DOHH2 (cell line): ENCODE results near the gene FANCC.

Experiments used
- H3F3A ChIP-seq: fragments of 200-600 bp; sonication (generic), shearing (Covaris generic); 2 replicates; pipeline ENCODE4 v1.6.0; 2016; ENCODE audit warnings: antibody characterized with exemption, mild to moderate bottlenecking; ENCODE audit not compliant: control insufficient read depth, insufficient read depth
- H3K27ac ChIP-seq: fragments of 200-600 bp; sonication (generic); 2 replicates; pipeline ENCODE4 v1.5.1; 2014; ENCODE audit warnings: low read depth, mild to moderate bottlenecking, low read length, moderate library complexity
- H3K27me3 ChIP-seq: fragments of 200-600 bp; sonication (generic); 2 replicates; pipeline ENCODE4 v1.6.1; 2014; ENCODE audit warnings: mild to moderate bottlenecking, low read length, mixed read lengths; ENCODE audit not compliant: control insufficient read depth
- H3K36me3 ChIP-seq: fragments of 200-600 bp; sonication (generic); 2 replicates; pipeline ENCODE4 v1.6.1; 2014; ENCODE audit warnings: mild to moderate bottlenecking, low read length, moderate library complexity, mixed read lengths; ENCODE audit not compliant: control insufficient read depth
- H3K4me1 ChIP-seq: fragments of 200-600 bp; sonication (generic); 2 replicates; pipeline ENCODE4 v1.6.1; 2014; ENCODE audit warnings: mild to moderate bottlenecking, low read length, mixed read lengths; ENCODE audit not compliant: control insufficient read depth
- H3K4me2 ChIP-seq: fragments of 200-600 bp; sonication (generic); 2 replicates; pipeline ENCODE4 v1.6.0; 2014; ENCODE audit warnings: mild to moderate bottlenecking, low read length, moderate library complexity
- H3K4me3 ChIP-seq: fragments of 200-600 bp; sonication (generic); 2 replicates; pipeline ENCODE4 v1.5.1; 2014; ENCODE audit warnings: mild to moderate bottlenecking, low read length, mixed read lengths
- H3K79me2 ChIP-seq: fragments of 200-600 bp; sonication (generic); 2 replicates; pipeline ENCODE4 v1.6.1; 2014; ENCODE audit warnings: mild to moderate bottlenecking, low read length, mixed read lengths; ENCODE audit not compliant: control insufficient read depth
- H3K9me2 ChIP-seq: fragments of 200-600 bp; sonication (generic); replicated peaks from 2 replicates; pipeline ENCODE4 v1.6.1; 2014; ENCODE audit warnings: mild to moderate bottlenecking, low read length, mixed read lengths; ENCODE audit not compliant: control insufficient read depth
- H3K9me3 ChIP-seq: fragments of 200-600 bp; sonication (generic); 2 replicates; pipeline ENCODE4 v1.6.1; 2014; ENCODE audit warnings: antibody characterized with exemption, low read length, mixed read lengths; ENCODE audit not compliant: control insufficient read depth, insufficient read depth
- H4K20me1 ChIP-seq: fragments of 200-600 bp; sonication (generic); 2 replicates; pipeline ENCODE4 v1.6.0; 2014; ENCODE audit warnings: low read depth, mild to moderate bottlenecking, antibody characterized with exemption, low read length, moderate library complexity; ENCODE audit not compliant: control insufficient read depth, insufficient read depth
- CTCF ChIP-seq: fragments of 200-600 bp; sonication (generic); IDR thresholded peaks from one replicate; pipeline ENCODE4 v1.5.1; 2014; ENCODE audit warnings: antibody characterized with exemption, mild to moderate bottlenecking, low read depth, low read length; ENCODE audit not compliant: poor library complexity, severe bottlenecking
- EZH2phosphoT487 ChIP-seq: fragments of 200-600 bp; sonication (generic); IDR thresholded peaks from 2 replicates; pipeline ENCODE4 v1.6.1; 2017; ENCODE audit warnings: borderline replicate concordance, mild to moderate bottlenecking, antibody characterized with exemption, low read length, moderate library complexity, mixed read lengths

Gene FANCC

GRCh38 chr9:95284162-95285080 is 33.1 kb downstream of the FANCC start:
- no peaks in the 10 kb centered on the region for H3K27me3 ChIP-seq
- peaks cover 4% of the 10 kb centered on the region; the same call in 1 of the 2 replicates for H4K20me1 ChIP-seq
- peaks cover 3% of the 10 kb centered on the region; the same call in 1 of the 2 replicates for H3K9me3 ChIP-seq
- H3K4me3 ChIP-seq, result no peak overlapping the region
- peaks cover 3% of the 10 kb centered on the region; the same call in 1 of the 2 replicates for H3K4me1 ChIP-seq
- no peak overlapping the region for H3K27ac ChIP-seq
- H3F3A ChIP-seq, result no peaks in the 10 kb centered on the region
- no peak overlapping the region for H3K4me2 ChIP-seq
- no peaks in the 10 kb centered on the region for H3K36me3 ChIP-seq
- peaks cover 43% of the 10 kb centered on the region for H3K79me2 ChIP-seq
- TF ChIP-seq CTCF, result no peak
- no peak for TF ChIP-seq EZH2phosphoT487
- no peaks in the 10 kb centered on the region for H3K9me2 ChIP-seq

- no peak overlapping the region for H3K4me3 ChIP-seq
Measured at GRCh38 chr9:95283673-95284072, 33.8 kb downstream of the FANCC start.

DNA sequence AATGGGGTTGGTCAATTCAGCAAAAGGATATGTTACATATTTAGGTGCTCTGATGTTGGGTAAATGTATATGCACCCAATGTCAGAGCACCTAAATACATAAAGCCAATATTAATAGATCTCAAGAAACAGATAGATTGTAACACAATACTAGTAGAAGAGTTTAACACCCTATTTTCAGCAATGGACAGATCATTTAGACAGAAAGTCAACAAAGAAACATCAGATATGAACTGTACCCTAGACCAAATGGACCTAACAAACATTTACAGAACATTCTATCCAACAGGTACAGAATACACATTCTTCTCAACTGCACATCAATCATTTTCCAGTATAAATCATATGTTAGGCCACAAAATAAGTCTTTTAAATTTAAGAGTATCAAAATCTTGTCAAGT is 35.2 kb downstream of the FANCC start:
- Histone ChIP-seq H3K4me1 (peaks cover 3% of the 10 kb centered on the region; the same call in 1 of the 2 replicates), H3K27me3 (no peaks in the 10 kb centered on the region), H3K4me3 (no peak overlapping the region), H3K36me3 (no peaks in the 10 kb centered on the region), H3K9me3 (peaks cover 3% of the 10 kb centered on the region; the same call in 1 of the 2 replicates), H3K4me2 (no peak overlapping the region), H3K79me2 (peaks cover 52% of the 10 kb centered on the region), H3K9me2 (no peaks in the 10 kb centered on the region), H3K27ac (no peak overlapping the region), H4K20me1 (peaks cover 3% of the 10 kb centered on the region; the same call in 1 of the 2 replicates), H3F3A (no peaks in the 10 kb centered on the region)
- TF ChIP-seq EZH2phosphoT487 (no peak), CTCF (no peak)

More at GRCh38 chr9:95283673-95284072, 33.8 kb downstream of the FANCC start:
- no peak overlapping the region for H3K27ac ChIP-seq
- peaks cover 4% of the 10 kb centered on the region; the same call in 1 of the 2 replicates for H4K20me1 ChIP-seq
- H3K4me1 ChIP-seq, result peaks cover 3% of the 10 kb centered on the region; the same call in 1 of the 2 replicates
- H3K79me2 ChIP-seq, result peaks cover 48% of the 10 kb centered on the region
- H3K4me2 ChIP-seq, result no peak overlapping the region
- no peaks in the 10 kb centered on the region for H3F3A ChIP-seq
- no peaks in the 10 kb centered on the region for H3K36me3 ChIP-seq
- no peaks in the 10 kb centered on the region for H3K27me3 ChIP-seq
- H3K9me2 ChIP-seq, result no peaks in the 10 kb centered on the region
- TF ChIP-seq CTCF (no peak), EZH2phosphoT487 (no peak)
- H3K9me3 ChIP-seq, result peaks cover 3% of the 10 kb centered on the region; the same call in 1 of the 2 replicates
